ENCODE results near the gene CYTH4. TPM values are rescaled to one million over a fixed set of nuclear protein-coding genes. Genes with fewer than 3 reads are reported as not detected.

Gene CYTH4
- total and polyA plus RNA-seq, 12 donors, result 4.7 to 80.7 (median 22.1) TPM

GRCh38 chr22:37302674-37303555 is 20.6 kb downstream of the CYTH4 start:
- 72 to 76% (median 76%) methylated on average over 25 to 31 of the region's 31 CpGs for WGBS, 4 donors
- intact Hi-C loops (cut with DNase I), result no loop called here
- TF ChIP-seq POLR2A (IDR thresholded peaks at IDR 0.05) (no peak), CTCF (IDR thresholded peaks at IDR 0.05) (no peak)
- H3K9me3 ChIP-seq (replicated peaks in 1 of 3), result no peaks in the 10 kb centered on the region
- H3K4me3 ChIP-seq, result no peak overlapping the region
- peaks cover 43 to 49% of the 10 kb centered on the region in 2 donors for H3K4me1 ChIP-seq (replicated peaks in 1 of 2)
- no peaks in the 10 kb centered on the region for H3K27me3 ChIP-seq
- peak overlapping the region; percentile 47 to 93 (median 69) for H3K27ac ChIP-seq
- DNase-seq, result peak in 3 of 7 donors; percentile 49 to 60 (median 52)
- H3K36me3 ChIP-seq (replicated peaks in 1 of 2), result no peaks in the 10 kb centered on the region

- intact Hi-C loops (cut with DNase I), result no loop called here
- 33 to 51% (median 39%) methylated on average over 7 to 9 of the region's 9 CpGs for WGBS, 4 donors
- peak; percentile 90 to 96 (median 95) for DNase-seq
Measured at GRCh38 chr22:37303821-37304274, 21.5 kb downstream of the CYTH4 start.

DNA sequence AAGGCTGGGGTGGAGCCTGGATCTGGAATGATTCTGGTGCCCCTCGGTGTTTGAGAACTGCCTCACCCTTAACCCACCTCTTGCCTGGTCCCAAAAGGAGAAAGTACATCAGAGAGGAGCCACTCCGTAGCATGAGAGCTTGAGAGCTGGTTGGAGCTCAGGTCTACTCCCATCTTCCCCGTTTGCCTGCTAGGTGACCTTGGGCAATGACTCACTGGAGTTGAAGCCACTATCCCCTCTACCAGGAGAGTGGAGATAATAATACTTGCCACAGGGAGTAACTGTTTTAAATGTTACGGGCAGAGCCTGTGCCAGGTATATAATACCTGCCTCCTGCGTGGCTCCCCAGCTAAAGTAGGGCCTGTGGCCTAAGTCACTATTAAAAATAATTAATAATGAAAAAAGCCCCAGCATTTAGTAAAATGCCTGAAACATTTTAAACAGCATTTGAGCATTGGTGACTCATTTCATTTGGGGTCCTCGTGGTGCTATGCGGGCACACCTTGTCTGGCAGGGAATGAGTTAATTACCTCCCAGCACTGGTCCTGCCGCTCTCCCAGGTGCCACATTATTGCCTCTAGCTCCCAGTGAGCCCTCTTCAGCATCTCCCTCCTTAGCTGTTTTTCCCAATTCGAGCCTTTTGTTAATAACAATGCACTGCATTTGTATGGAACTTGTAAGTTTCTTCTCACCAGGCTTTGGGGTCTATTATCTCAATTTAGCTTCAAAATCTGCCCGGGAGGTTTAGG is 22.5 kb downstream of the CYTH4 start:
- Histone ChIP-seq H3K27me3 (no peaks in the 10 kb centered on the region), H3K4me3 (no peak overlapping the region), H3K36me3 (replicated peaks in 1 of 2) (no peaks in the 10 kb centered on the region), H3K9me3 (replicated peaks in 1 of 3) (no peaks in the 10 kb centered on the region), H3K4me1 (replicated peaks in 1 of 2) (peaks cover 45 to 59% of the 10 kb centered on the region in 2 donors), H3K27ac (peak overlapping the region; percentile 9 to 93 (median 69))
- DNase-seq, result peak; percentile 70 to 84 (median 74)
- 46 to 59% (median 48%) methylated on average over 9 to 10 of the region's 10 CpGs for WGBS, 4 donors
- intact Hi-C loops (cut with DNase I), result no loop called here
- TF ChIP-seq CTCF (IDR thresholded peaks at IDR 0.05), result no peak
- TF ChIP-seq POLR2A (IDR thresholded peaks at IDR 0.05), result no peak

More at GRCh38 chr22:37303821-37304274, 21.5 kb downstream of the CYTH4 start:
- peak overlapping the region; percentile 9 to 93 (median 69) for H3K27ac ChIP-seq
- peak in 1 of 6 experiments; percentile 18 for TF ChIP-seq CTCF (IDR thresholded peaks at IDR 0.05)
- TF ChIP-seq POLR2A (IDR thresholded peaks at IDR 0.05), result peak in 1 of 2 donors; percentile 78
- no peaks in the 10 kb centered on the region for H3K9me3 ChIP-seq (replicated peaks in 1 of 3)
- H3K27me3 ChIP-seq, result no peaks in the 10 kb centered on the region
- no peak overlapping the region for H3K4me3 ChIP-seq
- H3K36me3 ChIP-seq (replicated peaks in 1 of 2), result no peaks in the 10 kb centered on the region
- peaks cover 45 to 58% of the 10 kb centered on the region in 2 donors for H3K4me1 ChIP-seq (replicated peaks in 1 of 2)

- Histone ChIP-seq H3K36me3 (replicated peaks in 1 of 2) (no peaks in the 10 kb centered on the region), H3K9me3 (replicated peaks in 1 of 3) (no peaks in the 10 kb centered on the region), H3K4me1 (replicated peaks in 1 of 2) (peaks cover 45 to 59% of the 10 kb centered on the region in 2 donors), H3K27me3 (no peaks in the 10 kb centered on the region), H3K4me3 (no peak overlapping the region), H3K27ac (peak overlapping the region in 4 of 5 donors; percentile 44 to 93 (median 79))
- intact Hi-C loops (cut with DNase I), result no loop called here
- WGBS, 4 donors, result 71 to 84% (median 73%) methylated on average over 2 of the region's 2 CpGs
- TF ChIP-seq POLR2A (IDR thresholded peaks at IDR 0.05) (no peak), CTCF (IDR thresholded peaks at IDR 0.05) (no peak)
- DNase-seq, result no peak
Measured at GRCh38 chr22:37305887-37306286, 23.6 kb downstream of the CYTH4 start.
